MM.1S (cell line): ENCODE measurements around the gene NMRAL1.

ENCODE experiments used
- DNase-seq: peaks from one replicate; pipeline ENCODE4 v3.0.0-alpha.2; 2015
- H2AFZ ChIP-seq: fragments of 300-600 bp; sonication (generic); 2 replicates; pipeline ENCODE4 v1.6.0; 2016; ENCODE audit warnings: antibody characterized with exemption, low read length
- H3F3A ChIP-seq: fragments of 300-600 bp; sonication (generic); 2 replicates; pipeline ENCODE4 v1.6.1; 2016; ENCODE audit warnings: mild to moderate bottlenecking, antibody characterized with exemption, low read length, moderate library complexity, mixed read lengths; ENCODE audit not compliant: insufficient read depth
- H3K27ac ChIP-seq: fragments of 300-600 bp; sonication (generic); 2 replicates; pipeline ENCODE4 v1.5.1; 2016; ENCODE audit warnings: mild to moderate bottlenecking, low read length
- H3K27me3 ChIP-seq: fragments of 300-600 bp; sonication (generic); replicated peaks from 2 replicates; pipeline ENCODE4 v1.6.0; 2016; ENCODE audit warnings: low read length; ENCODE audit not compliant: insufficient read depth
- H3K36me3 ChIP-seq: fragments of 300-600 bp; sonication (generic); replicated peaks from 2 replicates; pipeline ENCODE4 v1.6.1; 2016; ENCODE audit warnings: mild to moderate bottlenecking, low read length, mixed read lengths; ENCODE audit not compliant: insufficient read depth
- H3K4me1 ChIP-seq: fragments of 300-600 bp; sonication (generic); 2 replicates; pipeline ENCODE4 v1.6.1; 2016; ENCODE audit warnings: low read length, mixed read lengths
- H3K4me2 ChIP-seq: fragments of 300-600 bp; sonication (generic); 2 replicates; pipeline ENCODE4 v1.6.0; 2016; ENCODE audit warnings: low read depth, low read length
- H3K4me3 ChIP-seq: fragments of 300-600 bp; sonication (generic); 2 replicates; pipeline ENCODE4 v1.5.1; 2016; ENCODE audit warnings: low read length, mixed read lengths
- H3K79me2 ChIP-seq: fragments of 300-600 bp; sonication (generic); 2 replicates; pipeline ENCODE4 v1.6.1; 2016; ENCODE audit warnings: mixed run types, low read length, mixed read lengths
- H3K9ac ChIP-seq: fragments of 300-600 bp; sonication (generic); 2 replicates; pipeline ENCODE4 v1.6.1; 2016; ENCODE audit warnings: low read length, mixed read lengths
- H3K9me2 ChIP-seq: fragments of 300-600 bp; sonication (generic); replicated peaks from 2 replicates; pipeline ENCODE4 v1.6.1; 2016; ENCODE audit warnings: mild to moderate bottlenecking, low read length, mixed read lengths; ENCODE audit not compliant: insufficient read depth
- H3K9me3 ChIP-seq: fragments of 300-600 bp; sonication (generic); replicated peaks from 2 replicates; pipeline ENCODE4 v1.6.1; 2016; ENCODE audit warnings: mild to moderate bottlenecking, low read length, mixed read lengths; ENCODE audit not compliant: insufficient read depth
- H4K20me1 ChIP-seq: fragments of 300-600 bp; sonication (generic); 2 replicates; pipeline ENCODE4 v1.6.1; 2016; ENCODE audit warnings: mild to moderate bottlenecking, low read length, moderate library complexity, mixed read lengths; ENCODE audit not compliant: insufficient read depth
- CTCF ChIP-seq: fragments of 300-600 bp; sonication (generic); IDR thresholded peaks from 2 replicates; pipeline ENCODE4 v1.5.1; 2016; ENCODE audit warnings: antibody characterized with exemption, low read length, mixed read lengths
- EZH2 ChIP-seq: fragments of 300-600 bp; sonication (generic); optimal IDR thresholded peaks from 2 replicates; pipeline ENCODE3; 2017; ENCODE audit warnings: low read depth, mild to moderate bottlenecking, antibody characterized with exemption, low read length, mixed read lengths
- EZH2phosphoT487 ChIP-seq: fragments of 300-600 bp; sonication (generic); IDR thresholded peaks from 2 replicates; pipeline ENCODE4 v1.6.1; 2018; ENCODE audit warnings: antibody characterized with exemption, low read length

The NMRAL1 gene

GRCh38 chr16:4437366-4437765 lies 37.1 kb downstream of the NMRAL1 start:
- Histone ChIP-seq H3K27me3 (no peaks in the 10 kb centered on the region), H3K36me3 (peaks cover 10% of the 10 kb centered on the region; the same call in 1 of the 2 replicates)

GRCh38 chr16:4435337-4436067 lies 38.9 kb downstream of the NMRAL1 start:
- Histone ChIP-seq H3K27ac (no peak overlapping the region), H2AFZ (no peak overlapping the region), H3K27me3 (no peaks in the 10 kb centered on the region), H3K79me2 (peaks cover 47% of the 10 kb centered on the region), H3K9ac (no peak overlapping the region), H3K9me2 (no peaks in the 10 kb centered on the region), H3F3A (no peaks in the 10 kb centered on the region), H3K4me2 (no peak overlapping the region), H4K20me1 (no peaks in the 10 kb centered on the region), H3K36me3 (peaks cover 7% of the 10 kb centered on the region; the same call in 1 of the 2 replicates), H3K9me3 (no peaks in the 10 kb centered on the region), H3K4me3 (no peak overlapping the region), H3K4me1 (no peaks in the 10 kb centered on the region)
- DNase-seq: no peak
- TF ChIP-seq EZH2: no peak
- TF ChIP-seq CTCF: no peak

More at GRCh38 chr16:4437366-4437765, 37.1 kb downstream of the NMRAL1 start:
- peaks cover 41% of the 10 kb centered on the region for H3K79me2 ChIP-seq
- no peaks in the 10 kb centered on the region for H3K9me3 ChIP-seq
- no peak for DNase-seq
- H3K27ac ChIP-seq: no peak overlapping the region
- H3K4me3 ChIP-seq: no peak overlapping the region
- TF ChIP-seq EZH2: no peak
- TF ChIP-seq EZH2phosphoT487: no peak
- no peak for TF ChIP-seq CTCF
- H3F3A ChIP-seq: no peaks in the 10 kb centered on the region
- H4K20me1 ChIP-seq: no peaks in the 10 kb centered on the region
- no peak overlapping the region for H2AFZ ChIP-seq
- no peaks in the 10 kb centered on the region for H3K9me2 ChIP-seq
- no peak overlapping the region for H3K9ac ChIP-seq
- no peaks in the 10 kb centered on the region for H3K4me1 ChIP-seq
- H3K4me2 ChIP-seq: no peak overlapping the region

- H3K79me2 ChIP-seq: peaks cover 53% of the 10 kb centered on the region
These were observed 40.3 kb downstream of the NMRAL1 start for GRCh38 chr16:4433914-4434787.

More at GRCh38 chr16:4433914-4434787, 40.3 kb downstream of the NMRAL1 start:
- no peak overlapping the region for H3K9ac ChIP-seq
- H3K4me1 ChIP-seq: no peaks in the 10 kb centered on the region
- H3K27ac ChIP-seq: no peak overlapping the region
- H3K27me3 ChIP-seq: no peaks in the 10 kb centered on the region
- no peak overlapping the region for H2AFZ ChIP-seq
- TF ChIP-seq EZH2phosphoT487: no peak
- TF ChIP-seq EZH2: no peak
- TF ChIP-seq CTCF: no peak
- no peaks in the 10 kb centered on the region for H3K9me2 ChIP-seq
- H3F3A ChIP-seq: no peaks in the 10 kb centered on the region
- H3K4me3 ChIP-seq: no peak overlapping the region
- H3K4me2 ChIP-seq: no peak overlapping the region
- H4K20me1 ChIP-seq: no peaks in the 10 kb centered on the region
- no peaks in the 10 kb centered on the region for H3K9me3 ChIP-seq
- H3K36me3 ChIP-seq: peaks cover 3% of the 10 kb centered on the region; the same call in 1 of the 2 replicates
- no peak for DNase-seq
